Measurements from ENCODE around the gene ZFYVE26.
"Not testable (repeated sequence)": the region's sequence is repeated elsewhere in the genome, so short reads cannot be mapped to it uniquely, and the experiment has no call there.

Gene ZFYVE26

GRCh38 chr14:67704484-67705089, 111.8 kb downstream of the ZFYVE26 start:
- DNase-seq: no peak

DNA sequence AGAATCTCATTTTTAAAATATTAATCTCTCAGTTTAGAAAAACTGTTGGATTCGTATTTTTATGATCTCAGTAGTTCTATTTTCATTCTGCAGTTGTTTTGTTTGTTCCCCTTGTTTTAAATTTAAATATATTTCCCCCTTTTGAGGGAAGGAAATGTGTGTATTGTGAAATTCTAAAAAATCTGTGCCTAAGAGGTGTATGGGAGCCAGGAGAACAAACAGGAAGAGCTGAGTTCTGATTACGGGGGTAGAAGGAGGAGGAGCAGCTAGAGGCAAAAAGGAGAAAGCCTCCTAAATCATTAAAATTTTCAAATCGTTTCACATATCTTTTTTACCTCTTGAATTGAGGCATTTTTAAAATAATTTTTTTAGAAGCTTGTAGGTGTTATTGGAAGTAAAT, 112.4 kb downstream of the ZFYVE26 start:
- no peak for DNase-seq

DNA sequence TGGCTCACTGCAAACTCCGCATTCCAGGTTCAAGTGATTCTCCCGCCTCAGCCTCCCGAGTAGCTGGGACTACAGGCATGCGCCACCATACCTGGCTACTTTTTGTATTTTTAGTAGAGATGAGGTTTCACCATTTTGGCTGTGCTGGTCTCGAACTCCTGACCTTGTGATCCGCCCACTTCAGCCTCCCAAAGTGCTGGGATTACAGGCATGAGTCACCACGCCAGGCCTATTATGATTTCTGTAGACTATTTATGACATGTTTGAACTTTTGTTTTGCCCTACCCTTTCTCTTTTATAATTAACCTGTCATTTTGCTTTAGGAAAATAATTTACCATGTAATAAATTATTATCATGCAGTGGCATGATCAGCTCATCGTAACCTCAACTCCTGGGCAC, 114.9 kb downstream of the ZFYVE26 start, which contains the start of gene RDH12:
TSS of gene RDH12 (plus strand) at position 395 of the 400 bp plus-strand sequence. CDS start 20,757 bp downstream, outside the sequence.
- not testable (repeated sequence) for DNase-seq

GRCh38 chr14:67698179-67698578, 118.2 kb downstream of the ZFYVE26 start:
- DNase-seq: no peak

DNA sequence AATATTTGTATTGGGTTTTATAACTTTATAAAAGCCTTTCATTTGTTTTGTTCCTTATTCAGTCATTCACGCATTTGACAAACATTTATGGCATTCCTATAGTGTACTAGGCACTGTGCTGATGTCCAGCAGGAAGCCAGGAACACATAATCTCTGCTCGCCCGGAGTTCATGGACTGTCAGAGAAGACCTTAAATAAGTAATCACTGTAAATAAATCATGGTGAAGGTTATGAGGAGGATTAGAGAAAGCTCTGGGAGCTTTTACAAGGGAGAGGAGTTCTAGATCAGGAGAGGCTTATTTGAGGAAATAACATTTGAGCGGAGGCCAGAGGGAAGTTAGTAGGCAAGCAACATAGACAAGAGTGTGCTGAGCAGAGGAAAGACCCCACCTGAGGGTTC, 119.4 kb downstream of the ZFYVE26 start:
- DNase-seq: no peak
